NOMO-1 treated with dmso at 0.1 percent for 144 hours (cell line): ENCODE results near the gene NUPR2.
A peak's percentile ranks its signal among the peaks of the same experiment; 100 is the strongest.
"Not testable (repeated sequence)": the region's sequence is repeated elsewhere in the genome, so short reads cannot be mapped to it uniquely, and the experiment has no call there.

Experiments used
- DNase-seq: peaks from one replicate; lab custom pipeline; 2025; ENCODE audit not compliant: unreplicated experiment; lab: John Stamatoyannopoulos, UW

NUPR2 gene

GRCh38 chr7:56115852-56116538 is at the start of gene NUPR2:
Gene NUPR2, minus strand, starts transcription at chr7:56116417. Its CDS starts 103 bp downstream, at chr7:56116314.
- DNase-seq: no peak

DNA sequence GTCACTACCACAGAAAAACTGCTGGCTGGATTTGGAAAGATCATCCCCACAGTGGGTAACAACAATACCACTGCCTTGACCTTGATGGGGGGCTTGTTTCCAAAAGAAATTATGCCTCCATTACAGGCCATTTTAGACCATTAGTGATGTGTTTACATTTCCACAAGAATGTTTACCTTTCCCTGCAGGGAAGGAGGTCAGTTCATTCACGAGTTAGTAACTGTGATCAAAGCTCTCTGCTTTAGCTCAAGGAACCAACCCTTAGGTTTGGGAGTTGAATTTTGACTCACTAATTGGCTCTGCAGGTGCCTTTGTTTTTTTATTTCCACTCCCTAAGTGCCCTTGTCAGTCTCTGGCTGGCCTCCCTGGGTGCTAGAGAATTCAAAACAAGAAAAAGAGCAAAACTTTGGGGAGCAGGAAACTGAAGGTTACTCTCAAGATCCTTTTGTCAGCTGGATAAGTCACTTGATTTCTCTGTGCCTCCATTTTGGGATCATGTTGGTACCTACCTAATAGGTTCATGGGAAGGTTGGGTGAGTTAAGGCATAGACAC is 41.1 kb upstream of the NUPR2 start:
- no peak for DNase-seq

DNA sequence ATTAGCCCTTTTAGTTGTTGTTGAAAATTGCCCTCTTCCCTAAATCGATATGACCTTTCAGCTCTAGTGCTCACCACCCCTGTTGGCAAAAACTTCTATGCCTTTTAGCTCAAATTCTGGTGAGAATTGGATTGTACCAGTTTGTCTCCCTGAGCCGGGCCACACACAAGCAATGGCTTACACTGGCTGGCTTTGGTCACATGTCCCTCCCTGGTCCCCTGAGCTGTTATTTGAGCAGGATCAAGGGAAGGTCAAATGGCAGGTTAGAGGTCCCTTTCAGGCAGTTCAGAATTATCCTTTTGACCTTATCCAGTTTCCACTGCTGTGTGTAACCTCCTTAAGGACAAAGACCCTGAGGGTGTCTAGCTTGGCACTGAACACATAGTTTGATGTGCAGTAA is 14.8 kb upstream of the NUPR2 start:
- DNase-seq: not testable (repeated sequence)

GRCh38 chr7:56127241-56127975 is 11.2 kb upstream of the NUPR2 start:
- DNase-seq: no peak

DNA sequence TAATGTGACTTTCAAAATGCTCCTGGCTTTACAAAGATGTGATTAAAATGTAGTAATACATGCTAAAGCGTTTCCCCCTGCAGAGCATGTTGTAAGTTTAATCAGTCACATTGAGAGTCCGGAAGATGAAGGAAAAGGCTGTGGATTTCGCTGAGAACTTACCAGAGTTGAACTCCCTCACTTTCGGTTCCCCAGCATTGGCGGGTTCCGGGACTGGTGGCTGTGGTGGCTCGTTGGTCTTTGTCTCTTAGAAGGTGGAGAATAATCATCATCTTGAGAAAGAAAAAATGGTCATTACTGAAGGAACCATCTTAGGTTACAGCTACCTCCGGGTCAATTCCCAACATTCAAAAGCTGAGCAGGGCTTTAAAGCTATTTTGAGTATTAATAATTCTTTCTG is 9.6 kb upstream of the NUPR2 start:
- peak; percentile 25 for DNase-seq

DNA sequence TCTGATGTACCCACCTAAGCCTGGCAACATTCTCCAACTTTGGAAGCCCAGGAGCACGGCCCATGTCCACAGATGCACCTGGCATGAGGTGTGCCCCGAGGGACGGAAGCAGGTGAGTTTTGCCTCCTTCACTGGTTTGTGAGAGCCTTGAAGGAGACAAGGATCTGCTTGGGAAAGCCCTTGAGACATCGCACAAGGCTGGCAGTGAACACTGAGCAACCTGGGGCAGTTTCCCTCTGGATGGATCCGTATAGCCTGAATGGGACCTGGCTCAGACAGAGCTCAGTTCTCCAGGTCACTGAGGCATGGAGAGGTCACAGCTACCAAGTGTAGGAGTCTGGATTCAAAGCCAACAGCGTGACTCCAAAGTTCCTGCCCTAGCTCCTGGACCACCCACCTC is 8.8 kb upstream of the NUPR2 start:
- no peak for DNase-seq

- DNase-seq: no peak
Observed at GRCh38 chr7:56121440-56121839, 5.2 kb upstream of the NUPR2 start.

DNA sequence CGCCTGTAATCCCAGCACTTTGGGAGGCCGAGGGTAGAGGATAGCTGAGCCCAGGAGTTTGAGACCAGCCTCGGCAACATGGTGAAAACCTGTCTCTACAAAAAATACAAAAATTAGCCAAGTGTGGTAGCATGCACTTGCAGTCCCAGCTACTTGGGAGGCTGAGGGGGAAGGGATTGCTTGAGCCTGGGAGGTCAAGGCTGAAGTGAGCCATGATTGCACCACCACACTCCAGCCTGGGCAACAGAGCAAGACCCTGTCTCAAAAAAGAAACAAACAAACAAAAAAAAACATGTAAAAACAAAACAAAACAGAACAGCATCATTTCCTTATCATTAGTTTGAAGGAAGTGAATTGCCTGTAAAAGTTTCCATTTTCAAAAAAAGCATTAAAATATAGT is 4.0 kb downstream of the NUPR2 start:
- not testable (repeated sequence) for DNase-seq

DNA sequence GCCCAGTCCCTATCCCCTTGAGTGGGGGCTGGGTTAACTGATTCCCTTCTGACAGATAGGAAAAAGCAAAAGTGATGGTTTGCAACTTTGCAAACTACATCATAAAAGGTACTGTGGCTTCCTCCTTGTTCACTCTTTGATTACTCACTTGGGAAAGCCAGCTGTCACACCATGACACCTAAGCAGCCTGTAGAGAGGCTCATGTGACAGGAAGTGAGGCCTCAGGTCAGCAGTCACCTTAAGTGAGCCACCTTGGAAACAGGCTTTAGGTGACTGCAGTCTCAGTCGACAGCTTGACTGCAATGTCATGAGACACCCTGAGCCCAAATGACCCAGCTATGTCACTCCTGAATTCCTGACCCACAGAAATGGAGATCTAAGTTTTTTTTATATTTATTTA is 5.6 kb downstream of the NUPR2 start:
- DNase-seq: no peak

DNA sequence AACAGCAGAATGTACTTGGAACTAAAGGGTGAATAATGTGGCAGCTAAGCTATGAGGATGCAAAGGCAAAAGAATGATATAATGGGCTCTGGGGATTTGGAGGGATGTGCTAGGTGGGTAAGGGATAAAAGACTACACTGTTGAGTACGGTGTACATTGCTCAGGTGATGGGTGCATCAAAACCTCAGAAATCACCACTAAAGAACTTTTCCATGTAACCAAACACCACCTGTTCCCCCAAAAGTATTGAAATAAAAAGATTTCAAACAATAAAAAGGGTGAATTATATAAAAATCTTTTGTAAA is 8.3 kb downstream of the NUPR2 start:
- no peak for DNase-seq

DNA sequence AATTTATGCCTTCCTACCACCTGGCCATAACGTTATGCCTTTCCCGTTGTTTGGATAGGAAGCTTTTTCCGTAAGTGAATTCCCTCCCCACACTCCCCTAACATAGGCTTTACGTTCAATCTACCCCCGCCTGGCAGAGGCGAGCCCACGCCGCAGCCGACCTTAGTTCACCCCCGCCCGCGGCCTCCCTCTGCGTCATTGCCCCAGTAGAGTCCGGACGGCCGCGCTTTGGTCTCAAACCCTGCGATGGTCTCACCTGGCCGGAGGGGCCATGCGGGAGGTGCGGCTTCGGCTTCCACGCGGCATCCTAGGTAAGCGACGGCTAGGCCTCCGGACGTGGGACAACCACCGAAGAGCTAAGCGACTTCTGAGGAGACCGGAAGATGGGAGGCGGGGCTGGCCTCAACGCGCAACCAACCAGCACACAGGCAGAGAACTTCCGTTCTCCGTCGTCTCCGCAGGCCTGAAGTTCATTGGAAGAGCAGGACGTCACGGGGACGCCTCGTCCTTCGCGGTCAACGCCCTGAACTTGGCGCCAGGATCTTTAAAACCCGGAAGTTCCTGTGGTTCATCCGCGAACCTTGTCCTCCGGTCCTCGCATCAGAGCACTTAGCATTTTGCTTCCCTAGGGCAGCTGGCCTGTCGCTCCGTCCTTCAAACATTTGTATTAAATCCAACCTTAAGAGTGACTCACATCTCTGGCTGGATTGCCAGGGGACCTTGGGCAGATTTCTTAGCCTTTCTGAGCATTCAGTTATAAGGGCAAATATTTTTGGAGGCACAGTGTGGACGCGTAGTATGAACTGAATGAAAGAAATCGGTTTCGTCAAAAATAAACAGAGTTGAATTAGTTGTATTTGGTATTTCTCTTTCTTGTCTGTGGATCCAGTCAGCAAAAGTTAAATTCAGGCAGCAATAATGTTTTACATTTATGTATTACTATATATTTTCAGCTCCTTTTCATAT is 9.8 kb downstream of the NUPR2 start, which contains the start of gene CHCHD2:
Gene CHCHD2 (minus strand): TSS at position 369 of the 966 bp plus-strand sequence. CDS start 63 bp downstream, at position 306.
- DNase-seq: peak; percentile 98

DNA sequence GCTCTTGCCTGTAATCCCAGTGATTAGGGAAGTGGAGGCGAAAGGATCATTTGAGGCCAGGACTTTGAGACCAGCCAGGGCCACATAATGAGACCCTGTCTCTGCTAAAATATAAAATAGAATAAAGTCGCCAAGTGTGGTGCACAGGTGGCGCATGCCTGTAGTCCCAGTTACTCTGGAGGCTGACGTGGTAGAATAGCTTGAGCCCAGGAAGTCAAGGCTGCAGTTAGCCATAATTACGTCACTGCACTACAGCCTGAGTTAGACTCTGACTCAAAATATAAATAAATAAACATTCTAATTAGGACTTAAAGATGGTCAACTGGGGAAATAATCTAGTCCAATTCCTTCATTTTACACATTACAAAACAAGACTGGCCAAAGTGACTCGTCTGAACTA is 10.7 kb downstream of the NUPR2 start:
- DNase-seq: no peak

DNA sequence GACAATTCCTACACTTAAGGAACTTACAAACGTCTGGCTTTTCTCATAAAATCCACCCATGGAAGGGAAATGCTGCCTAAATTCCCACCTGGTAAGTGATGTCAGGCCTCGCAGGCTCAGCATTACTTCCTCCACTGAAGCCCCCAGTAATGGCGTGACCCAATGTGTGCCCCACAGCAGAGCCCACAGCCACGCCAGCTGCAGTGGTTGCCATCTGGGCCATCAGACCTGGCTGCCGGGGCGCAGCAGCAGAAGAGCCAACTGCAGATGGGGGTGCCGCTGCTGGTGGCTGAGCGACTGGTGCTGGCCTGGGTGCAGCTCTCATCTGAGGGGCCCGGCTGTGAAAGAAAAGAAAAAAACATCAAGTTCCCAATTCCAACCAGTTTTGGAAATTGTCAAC is 12.1 kb downstream of the NUPR2 start:
- DNase-seq: not testable (repeated sequence)

DNA sequence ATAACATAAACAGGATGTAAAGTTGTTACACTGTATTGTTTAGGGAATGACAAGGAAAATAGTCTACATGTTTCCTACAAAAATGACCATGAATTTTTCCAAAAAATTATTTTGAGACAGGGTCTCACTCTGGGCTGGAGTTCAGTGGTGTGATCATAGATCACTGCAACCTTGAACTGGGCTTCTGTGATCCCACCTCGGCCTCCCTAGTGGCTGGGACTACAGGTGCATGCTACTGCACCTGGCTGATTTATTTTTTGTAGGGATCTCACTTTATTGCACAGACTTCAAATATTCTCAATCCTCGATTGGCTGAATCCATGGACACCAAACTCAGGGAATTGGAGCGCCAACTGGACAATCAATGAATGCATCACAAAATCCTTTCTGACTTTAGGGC is 16.6 kb downstream of the NUPR2 start:
- DNase-seq: no peak

DNA sequence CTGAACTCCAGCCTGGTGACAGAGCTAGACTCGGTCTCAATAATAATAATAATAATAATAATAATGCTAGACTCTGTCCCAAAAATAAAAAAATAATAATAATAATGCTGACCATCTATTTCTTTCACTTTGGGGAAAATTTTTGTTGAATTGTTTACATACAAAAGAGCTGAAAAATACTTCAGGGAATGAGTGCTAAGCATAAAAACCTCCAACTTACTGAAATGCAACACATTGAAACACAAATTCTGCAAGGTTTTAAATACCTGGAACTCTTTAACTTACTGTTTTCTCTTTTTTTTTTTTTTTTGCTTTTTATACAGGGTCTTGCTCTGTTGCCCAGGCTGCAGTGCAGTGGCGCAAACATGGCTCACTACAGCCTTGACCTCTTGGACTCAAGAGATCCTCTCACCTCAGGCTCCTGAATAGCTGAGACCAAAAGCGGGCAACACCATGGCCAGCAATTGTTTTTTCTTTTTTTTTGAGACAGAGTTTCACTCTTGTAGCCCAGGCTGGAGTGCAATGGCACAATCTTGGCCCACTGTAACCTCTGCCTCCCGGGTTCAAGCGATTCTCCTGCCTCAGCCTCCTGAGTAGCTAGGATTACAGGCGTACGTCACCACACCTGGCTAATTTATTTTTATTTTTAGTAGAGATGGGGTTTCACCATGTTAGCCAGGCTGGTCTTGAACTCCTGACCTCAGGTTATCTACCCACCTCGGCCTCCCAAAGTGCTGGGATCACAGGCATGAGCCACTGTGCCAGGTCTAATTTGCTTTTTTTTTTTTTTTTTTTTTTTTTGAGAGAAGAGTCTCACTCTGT is 17.8 kb downstream of the NUPR2 start:
- DNase-seq: not testable (repeated sequence)

DNA sequence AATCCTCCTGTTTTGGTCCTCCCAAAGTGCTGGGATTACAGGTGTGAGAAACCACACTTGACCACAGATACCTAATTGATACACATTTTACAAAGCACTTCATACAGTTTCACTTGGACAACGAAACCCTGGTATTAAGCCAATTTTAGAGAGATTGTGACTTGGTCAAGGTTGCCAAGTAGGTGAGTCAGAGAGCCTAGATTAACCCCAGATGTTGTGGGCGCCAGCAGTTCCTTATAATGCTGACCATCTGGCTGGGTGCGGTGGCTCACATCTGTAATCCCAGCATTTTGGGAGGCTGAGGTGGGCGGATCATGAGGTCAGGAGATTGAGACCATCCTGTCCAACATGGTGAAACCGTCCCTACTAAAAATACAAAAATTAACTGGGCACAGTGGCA is 18.5 kb downstream of the NUPR2 start:
- DNase-seq: no peak

DNA sequence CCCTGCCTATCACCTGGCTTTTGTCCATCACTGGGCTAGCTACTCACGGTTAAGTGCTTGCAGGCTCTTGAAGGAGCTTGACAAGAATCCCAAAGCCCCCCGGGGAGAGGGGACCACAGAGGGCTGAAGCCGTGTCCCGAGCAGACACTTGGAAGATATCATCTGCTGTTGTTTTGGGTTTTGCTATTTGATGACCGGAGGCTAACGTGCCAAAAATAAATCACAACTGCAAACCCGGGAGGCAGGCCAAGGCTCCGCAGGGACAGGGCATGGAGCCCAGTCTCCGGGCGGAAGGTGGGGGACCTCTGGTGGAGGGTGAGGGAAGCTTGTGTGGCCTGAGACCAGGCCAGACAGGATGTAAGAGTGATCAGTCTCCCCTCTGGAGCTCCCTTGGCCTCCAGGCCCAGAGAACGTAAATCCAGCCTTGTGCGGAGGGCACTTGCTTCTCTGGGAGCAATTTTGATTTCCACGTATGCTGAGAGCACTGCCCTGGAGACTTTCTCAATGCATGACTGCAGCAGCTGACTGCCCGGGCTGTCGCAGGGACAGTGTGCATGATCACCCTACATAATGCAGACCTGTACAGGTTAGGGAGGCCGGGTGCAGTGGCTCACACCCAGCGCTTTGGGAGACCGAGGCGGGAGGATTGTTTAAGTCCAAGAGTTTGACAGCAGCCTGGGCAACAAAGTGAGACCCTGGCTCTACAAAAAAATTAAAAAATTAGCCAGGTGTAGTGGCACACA is 23.3 kb downstream of the NUPR2 start, which contains the start of gene PHKG1:
Gene PHKG1 (minus strand): TSS at position 164 of the 743 bp plus-strand sequence. CDS start 4,011 bp downstream, outside the sequence.
- DNase-seq: no peak

GRCh38 chr7:56092388-56092787 is 23.8 kb downstream of the NUPR2 start:
- not testable (repeated sequence) for DNase-seq

- DNase-seq: no peak
Observed at GRCh38 chr7:56091591-56091990, 24.6 kb downstream of the NUPR2 start.
